Measurements from ENCODE around the gene LRRTM3.

LRRTM3 gene

GRCh38 chr10:66940965-66941364, 15.1 kb downstream of the LRRTM3 start:
- no peak for DNase-seq

- no peak for DNase-seq
These were observed 15.7 kb downstream of the LRRTM3 start for GRCh38 chr10:66941491-66941890.

- no peak for DNase-seq
These were observed 16.6 kb downstream of the LRRTM3 start for GRCh38 chr10:66942407-66942806.

GRCh38 chr10:66943590-66943989, 17.8 kb downstream of the LRRTM3 start:
- DNase-seq, result no peak

- no peak for DNase-seq
These were observed 26.1 kb downstream of the LRRTM3 start for GRCh38 chr10:66951896-66952295.

- no peak for DNase-seq
These were observed 32.6 kb downstream of the LRRTM3 start for GRCh38 chr10:66958466-66958865.

GRCh38 chr10:66964946-66965345, 39.1 kb downstream of the LRRTM3 start:
- DNase-seq, result no peak

GRCh38 chr10:66980246-66980815, 54.5 kb downstream of the LRRTM3 start:
- DNase-seq, result no peak

- no peak for DNase-seq
These were observed 55.7 kb downstream of the LRRTM3 start for GRCh38 chr10:66981361-66982052.

GRCh38 chr10:66982053-66982420, 56.2 kb downstream of the LRRTM3 start:
- DNase-seq, result no peak

GRCh38 chr10:66982792-66983474, 57.1 kb downstream of the LRRTM3 start:
- DNase-seq, result no peak

- no peak for DNase-seq
These were observed 57.6 kb downstream of the LRRTM3 start for GRCh38 chr10:66983475-66983818.

- no peak for DNase-seq
These were observed 64.5 kb downstream of the LRRTM3 start for GRCh38 chr10:66990143-66990830.

- DNase-seq, result no peak
These were observed 71.2 kb downstream of the LRRTM3 start for GRCh38 chr10:66996996-66997395.

- no peak for DNase-seq
These were observed 74.1 kb downstream of the LRRTM3 start for GRCh38 chr10:66999762-67000545.

GRCh38 chr10:67004690-67005089, 78.9 kb downstream of the LRRTM3 start:
- DNase-seq, result no peak

GRCh38 chr10:67005981-67006380, 80.1 kb downstream of the LRRTM3 start:
- DNase-seq, result no peak

- DNase-seq, result no peak
These were observed 85.6 kb downstream of the LRRTM3 start for GRCh38 chr10:67011480-67011879.

- DNase-seq, result no peak
These were observed 86.1 kb downstream of the LRRTM3 start for GRCh38 chr10:67011981-67012380.

GRCh38 chr10:67015225-67015624, 89.4 kb downstream of the LRRTM3 start:
- no peak for DNase-seq

GRCh38 chr10:67017218-67017617, 91.4 kb downstream of the LRRTM3 start:
- no peak for DNase-seq

- no peak for DNase-seq
These were observed 96.3 kb downstream of the LRRTM3 start for GRCh38 chr10:67022099-67022498.

- DNase-seq, result no peak
These were observed 108.0 kb downstream of the LRRTM3 start for GRCh38 chr10:67033878-67034277.
